ENCODE measurements around the gene TSHZ3.

Gene TSHZ3

GRCh38 chr19:31353833-31354232 lies 4.6 kb upstream of the TSHZ3 start:
- DNase-seq, result no peak

- DNase-seq, result no peak
Measured at GRCh38 chr19:31352782-31353651, 3.8 kb upstream of the TSHZ3 start.

GRCh38 chr19:31352296-31352781 lies 3.1 kb upstream of the TSHZ3 start:
- DNase-seq, result no peak

- no peak for DNase-seq
Measured at GRCh38 chr19:31351855-31352195, 2.6 kb upstream of the TSHZ3 start.

DNA sequence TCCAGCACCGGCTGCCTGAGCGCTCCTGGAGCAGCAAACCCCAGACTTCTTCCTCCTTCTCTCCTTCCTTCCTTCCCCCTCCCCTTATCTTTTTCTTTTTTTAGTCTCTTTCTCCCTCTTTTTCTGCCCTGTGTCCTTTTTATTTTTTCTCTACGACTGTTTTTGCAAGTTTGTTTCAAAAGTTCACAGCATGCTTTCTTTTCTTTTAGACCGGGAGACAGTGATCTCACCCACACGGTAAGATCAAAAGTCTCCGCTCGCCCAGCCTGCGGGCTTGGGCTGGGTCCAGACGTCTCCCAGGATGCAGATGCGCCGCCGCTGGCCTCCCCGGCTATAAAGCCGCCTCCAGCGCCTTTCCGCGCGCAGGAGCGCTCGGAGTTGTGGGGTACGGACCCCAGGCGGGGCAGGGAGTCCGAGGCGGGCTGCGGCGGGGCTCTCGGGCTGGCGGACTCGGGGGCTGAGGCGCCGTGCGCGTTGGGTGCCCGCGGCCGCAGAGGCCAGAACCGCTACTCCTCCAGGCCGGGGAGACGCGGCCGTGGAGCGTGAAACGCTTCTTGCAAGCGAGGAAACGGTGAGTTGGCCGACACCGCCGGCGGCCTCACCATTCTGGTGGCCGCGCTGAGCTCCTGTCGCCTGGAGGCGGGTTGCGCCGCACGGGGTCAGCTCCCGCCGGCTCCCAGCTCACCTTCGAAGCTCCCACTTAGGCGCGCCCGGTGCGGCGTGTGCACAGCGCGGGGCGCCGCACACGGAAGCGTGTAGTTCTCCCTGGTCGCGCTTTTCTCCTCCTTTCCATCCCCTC lies 2.0 kb upstream of the TSHZ3 start:
- DNase-seq, result peak in 1 of 2 donors; percentile 6

- peak in 1 of 2 donors; percentile 28 for DNase-seq
Measured at GRCh38 chr19:31350693-31351055, 1.4 kb upstream of the TSHZ3 start.

DNA sequence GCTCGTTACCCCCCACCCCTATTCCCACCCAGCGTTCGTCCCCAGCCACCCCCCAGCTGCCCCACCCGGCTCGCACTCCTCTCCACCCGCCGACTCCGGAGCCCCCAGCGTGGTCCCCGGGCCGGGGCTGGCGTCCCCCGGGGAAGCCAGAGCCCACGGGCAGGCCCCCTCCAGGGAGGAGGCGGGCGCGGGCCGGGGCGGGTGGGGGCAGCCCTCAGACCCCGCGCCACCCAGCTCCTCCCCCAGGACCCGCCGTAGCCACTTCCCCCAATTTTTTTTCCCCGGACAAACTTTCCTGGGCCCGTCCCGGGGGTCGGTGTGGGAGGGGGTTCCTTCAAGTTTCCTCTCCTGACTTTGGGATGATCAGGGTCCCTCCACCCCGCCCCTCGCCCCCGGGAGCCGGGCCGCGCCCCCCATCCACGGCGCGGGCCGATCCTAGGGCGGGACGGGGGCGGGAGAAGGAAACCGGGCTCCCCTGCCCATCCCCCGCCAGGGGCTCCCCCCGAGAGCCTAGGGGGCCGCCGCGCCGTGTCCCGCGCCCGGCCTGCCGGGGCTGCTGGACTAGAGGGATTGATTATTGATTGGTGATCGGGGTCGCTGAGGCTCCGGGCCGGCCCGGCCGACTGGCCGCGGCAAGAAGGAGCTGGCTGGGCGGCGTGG lies 927 bp upstream of the TSHZ3 start:
- no peak for DNase-seq

- no peak for DNase-seq
Measured at GRCh38 chr19:31348481-31349159, 616 bp downstream of the TSHZ3 start.

DNA sequence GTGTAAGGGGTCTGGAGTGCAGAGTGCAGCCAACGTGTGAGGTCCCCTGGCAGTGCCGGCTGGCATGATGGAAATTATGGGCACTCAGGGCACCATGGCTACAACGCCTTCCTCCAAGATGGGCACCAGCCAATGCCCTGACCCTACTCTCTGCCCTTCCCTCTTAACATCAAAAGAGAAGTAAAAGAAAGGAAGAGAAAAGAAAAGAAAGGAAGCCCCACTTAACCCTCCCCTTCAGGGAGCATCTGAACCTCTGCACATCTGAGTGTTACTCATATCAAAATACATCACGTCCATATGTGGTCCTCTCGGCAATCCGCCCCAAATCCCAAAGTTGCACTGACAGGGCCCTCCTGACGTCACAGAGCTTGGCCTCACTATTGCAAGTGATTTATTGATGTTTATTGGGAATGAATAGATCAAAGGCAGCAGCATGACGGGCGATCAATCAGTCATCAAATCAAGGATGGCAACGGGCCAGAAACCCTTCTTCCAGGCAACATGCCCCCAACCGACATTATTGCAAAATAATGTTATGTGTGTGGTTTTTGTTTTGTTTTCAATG lies 1.3 kb downstream of the TSHZ3 start:
- no peak for DNase-seq

GRCh38 chr19:31347354-31347753 lies 1.9 kb downstream of the TSHZ3 start:
- no peak for DNase-seq

DNA sequence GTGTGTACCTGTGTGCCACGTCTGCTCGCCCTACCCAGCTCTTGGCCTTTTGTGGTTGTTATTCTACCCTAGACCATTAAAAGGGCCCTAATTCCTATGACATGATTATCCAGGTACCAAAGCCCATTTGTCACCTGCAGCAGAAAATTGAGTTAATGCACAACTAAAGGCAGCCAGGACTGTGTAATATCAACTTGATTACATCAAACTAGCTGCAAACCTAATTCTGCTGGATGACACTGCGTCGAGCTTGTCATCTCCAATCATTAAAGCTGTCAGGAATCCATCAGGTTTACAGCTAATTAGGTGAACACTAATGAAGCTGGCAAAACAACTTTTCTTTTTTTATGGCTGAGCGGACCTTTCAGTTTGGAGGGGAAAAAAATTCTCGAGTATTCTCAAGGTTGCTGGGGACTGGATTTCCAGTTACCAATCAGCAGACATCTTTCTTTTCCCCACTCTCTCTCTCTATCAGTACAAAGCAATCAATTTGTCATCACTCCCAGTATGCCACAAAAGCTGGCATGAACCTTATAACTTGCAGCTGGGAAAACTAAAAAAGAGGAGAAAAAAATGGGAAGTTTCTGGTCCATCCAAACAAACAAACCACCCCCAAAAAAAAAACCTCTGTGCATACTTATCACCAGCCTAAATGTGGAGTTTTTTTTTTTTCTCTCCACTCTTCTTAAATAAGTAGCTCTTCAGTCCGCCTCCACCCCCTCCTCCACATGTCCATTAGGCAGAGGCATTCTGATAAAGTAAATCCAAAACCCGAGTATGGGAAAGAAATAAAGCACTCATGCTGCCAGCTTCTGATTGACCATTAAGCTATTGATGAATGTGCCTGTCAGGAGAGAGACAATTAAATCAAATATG lies 2.8 kb downstream of the TSHZ3 start:
- no peak for DNase-seq

DNA sequence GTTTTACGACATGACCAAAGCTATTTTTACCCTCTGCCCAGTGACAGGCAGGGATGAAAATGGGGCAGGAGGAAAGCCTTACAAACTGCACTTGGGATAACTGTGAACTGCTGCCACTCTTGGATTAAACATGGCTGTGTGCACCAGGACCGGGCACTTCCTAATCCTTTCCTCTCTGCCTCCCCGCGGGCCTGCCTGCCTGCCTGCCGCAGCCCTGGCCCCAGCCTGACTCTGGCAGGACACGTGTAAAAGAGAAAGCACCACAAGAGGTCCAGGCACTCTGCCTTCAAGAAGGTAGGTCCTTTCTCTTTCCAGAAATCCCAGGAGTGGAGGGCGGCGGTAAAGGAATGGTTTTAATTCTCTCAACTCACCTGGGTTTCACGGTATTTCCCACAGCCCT lies 4.8 kb downstream of the TSHZ3 start:
- DNase-seq, result no peak

DNA sequence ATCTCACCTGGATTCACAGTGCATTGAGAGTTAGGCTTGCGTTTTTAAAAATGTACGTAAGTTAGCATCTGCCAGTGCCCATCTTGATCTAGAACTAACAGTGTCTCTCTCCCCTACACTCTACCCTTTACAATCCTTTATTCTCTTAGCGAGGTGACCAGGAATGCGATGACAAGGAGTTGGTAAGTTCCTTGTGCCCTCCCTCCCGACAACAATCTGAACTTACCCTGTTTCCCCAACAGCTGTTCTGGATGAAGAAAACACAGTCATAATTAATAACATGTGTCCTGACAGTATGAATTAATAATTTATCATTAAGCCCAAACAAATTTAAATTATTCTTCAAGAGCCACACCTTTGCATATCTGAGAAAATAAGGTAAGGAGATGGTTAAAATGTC lies 6.3 kb downstream of the TSHZ3 start:
- DNase-seq, result no peak

DNA sequence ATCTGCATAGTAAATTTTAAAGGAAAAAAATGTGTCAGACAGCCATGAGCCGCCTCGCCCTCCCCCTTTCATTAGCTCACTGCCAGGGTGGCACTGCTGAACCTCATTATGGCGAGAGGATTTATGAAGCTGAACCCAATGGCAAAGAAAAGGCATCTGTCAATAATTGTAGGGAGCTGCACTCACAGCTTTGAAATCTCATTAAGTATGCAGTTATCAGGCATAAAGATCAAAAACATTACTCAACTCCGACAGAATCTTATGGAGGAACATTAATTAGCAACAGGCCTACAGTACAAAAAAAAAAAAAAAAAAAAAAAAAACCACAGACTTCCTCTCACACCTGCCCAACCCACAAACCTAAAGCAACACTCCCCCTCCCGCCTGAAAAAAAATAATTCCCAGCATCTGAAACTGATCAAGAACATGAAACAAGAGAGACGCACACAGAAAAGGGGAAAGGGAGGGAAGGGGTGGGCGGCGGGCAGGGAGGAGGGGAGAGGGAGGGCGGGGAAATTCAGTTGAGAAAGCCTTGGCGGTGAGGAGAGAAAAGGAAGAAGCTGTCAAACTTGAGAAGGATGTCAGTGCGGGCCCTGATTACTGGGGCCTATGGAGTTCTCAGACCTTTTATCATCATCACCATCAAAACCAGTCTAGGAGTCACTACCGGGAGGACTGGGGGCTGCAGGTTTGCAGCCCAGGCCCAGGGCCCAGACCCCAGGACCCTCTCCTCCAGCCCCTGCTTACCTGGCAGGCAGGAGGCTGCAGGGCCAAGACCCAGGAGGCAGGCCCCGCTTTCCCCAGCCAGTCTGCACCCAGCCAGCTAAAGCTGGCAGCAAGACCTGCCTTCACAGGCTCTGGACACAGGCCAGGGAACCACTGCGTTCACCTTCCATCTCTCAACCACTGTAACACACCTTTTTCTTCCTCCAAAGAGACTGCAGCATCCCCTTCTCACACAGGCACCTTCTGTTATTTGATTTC lies 8.9 kb downstream of the TSHZ3 start:
- DNase-seq, result peak in 1 of 2 donors; percentile 72

GRCh38 chr19:31339411-31339810 lies 9.8 kb downstream of the TSHZ3 start:
- DNase-seq, result no peak

DNA sequence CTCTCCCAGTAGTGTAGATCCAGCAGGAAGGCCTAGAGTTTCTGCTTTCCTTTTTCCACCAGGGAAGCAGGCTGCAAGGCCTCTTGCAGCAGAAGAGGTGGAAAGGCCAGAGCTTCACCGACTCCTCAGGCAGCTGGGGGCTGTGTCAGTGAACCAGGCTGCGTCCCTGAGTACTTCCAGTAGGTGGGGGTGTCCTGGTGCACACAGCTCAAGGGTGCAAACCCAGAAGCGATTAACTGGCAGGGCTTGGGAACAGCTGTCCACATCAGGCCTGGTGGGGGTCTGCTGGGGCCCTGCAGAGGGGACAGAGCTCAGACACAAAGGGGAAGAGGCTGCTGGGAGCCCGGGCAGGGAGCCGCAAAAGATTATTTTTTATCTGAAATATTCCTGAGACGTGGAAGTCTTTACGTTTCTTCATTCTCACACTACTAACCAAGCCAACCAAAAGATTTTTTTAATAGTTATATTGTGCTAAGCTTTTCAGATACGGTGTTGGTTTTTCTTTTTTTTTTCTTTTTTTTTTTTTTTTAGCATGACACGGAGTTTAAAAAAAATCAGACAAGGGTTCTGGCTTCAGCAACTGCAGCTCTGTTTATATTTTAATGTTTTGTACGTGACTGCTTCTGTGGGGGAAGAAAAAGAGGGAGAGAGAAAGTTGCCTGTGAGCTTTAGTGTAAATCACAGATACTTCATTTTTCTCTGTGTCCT lies 11.0 kb downstream of the TSHZ3 start:
- DNase-seq, result peak; percentile 32 to 33

DNA sequence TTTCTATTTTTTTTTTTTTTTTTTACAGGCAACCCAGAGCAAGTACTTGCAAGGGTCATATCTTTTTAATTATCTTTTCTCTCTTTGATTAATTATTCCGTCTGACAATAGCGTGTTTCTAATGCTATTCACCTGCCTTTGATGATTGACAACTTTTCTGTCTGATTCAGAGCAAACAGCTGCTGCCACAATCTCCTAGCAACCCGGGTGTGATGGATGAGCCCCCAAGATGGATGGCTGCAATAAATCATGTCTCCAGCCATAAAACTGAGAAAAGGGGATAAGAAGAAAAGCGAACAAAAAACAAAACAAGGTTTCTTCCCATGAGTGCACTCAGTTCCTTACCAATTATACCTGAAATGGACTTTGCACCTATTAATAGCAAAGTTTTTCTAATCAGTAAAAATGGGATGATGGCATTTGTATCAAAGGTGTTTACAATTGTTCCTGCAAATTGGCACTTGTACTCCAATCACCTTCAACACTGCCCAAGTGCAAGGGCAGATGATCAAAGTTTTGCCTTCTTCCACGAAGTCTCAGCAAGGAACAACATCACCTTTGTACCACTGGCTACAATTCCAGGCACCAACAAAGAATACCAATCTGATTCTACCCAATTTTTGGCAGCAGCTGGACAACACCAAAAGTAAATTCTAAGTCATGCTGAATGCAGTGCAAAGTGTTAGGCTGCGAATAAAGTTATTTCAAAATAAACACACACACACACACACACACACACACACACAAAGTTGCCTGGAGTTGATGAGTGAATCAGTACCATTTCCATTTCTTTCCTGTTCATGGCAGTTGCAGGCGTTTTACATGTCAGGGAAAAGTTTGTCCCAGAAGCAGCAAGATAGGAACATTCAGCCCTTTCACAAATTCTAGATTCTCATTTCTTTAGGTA lies 12.0 kb downstream of the TSHZ3 start:
- DNase-seq, result no peak

DNA sequence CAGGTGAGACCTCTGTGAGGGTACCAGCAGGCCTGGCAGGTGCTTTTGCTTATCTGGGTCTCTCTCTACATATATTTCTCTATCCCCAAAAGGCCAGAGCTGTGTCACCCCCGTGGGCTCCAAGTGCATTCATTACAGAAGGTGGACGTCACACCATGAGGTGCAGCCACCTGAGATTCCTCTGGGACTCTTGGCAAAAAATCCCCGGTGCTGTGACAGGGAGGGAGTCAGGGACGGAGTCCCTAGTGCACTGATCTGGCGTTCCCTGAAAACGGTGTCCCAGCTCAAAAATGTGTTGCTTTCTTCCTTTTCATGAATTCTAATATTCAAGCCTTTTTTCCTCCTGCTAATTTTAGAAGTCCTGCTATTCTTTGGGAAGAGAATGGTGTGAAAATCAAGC lies 13.5 kb downstream of the TSHZ3 start:
- DNase-seq, result no peak

All from CD4-positive, alpha-beta T cell treated with Interleukin-4 for 1 hour (primary cell).